Skeletal muscle satellite cell (primary cell): ENCODE data around the gene RAPGEF5.

Experiments
- H3K27me3 ChIP-seq: 2 replicates; pipeline ENCODE4 v1.7.0; 2013; ENCODE audit warnings: low read length; ENCODE audit not compliant: control insufficient read depth, insufficient read depth
- H3K36me3 ChIP-seq: 2 replicates; pipeline ENCODE4 v1.7.0; 2013; ENCODE audit warnings: mild to moderate bottlenecking, control low read depth, low read length; ENCODE audit not compliant: insufficient read depth
- H3K4me1 ChIP-seq: 2 replicates; pipeline ENCODE4 v1.7.0; 2013; ENCODE audit warnings: low read length; ENCODE audit not compliant: control insufficient read depth, insufficient read depth
- H3K4me2 ChIP-seq: 2 replicates; pipeline ENCODE4 v1.7.0; 2013; ENCODE audit warnings: mild to moderate bottlenecking, low read length
- H3K4me3 ChIP-seq: 2 replicates; pipeline ENCODE4 v1.7.0; 2013; ENCODE audit warnings: low read length
- H3K9ac ChIP-seq: 2 replicates; pipeline ENCODE4 v1.7.0; 2013; ENCODE audit warnings: mild to moderate bottlenecking, low read depth, low read length, moderate library complexity
- H3K9me3 ChIP-seq: replicated peaks from 2 replicates; pipeline ENCODE4 v1.7.0; 2013; ENCODE audit warnings: mild to moderate bottlenecking, control low read depth, low read length

Gene RAPGEF5

DNA sequence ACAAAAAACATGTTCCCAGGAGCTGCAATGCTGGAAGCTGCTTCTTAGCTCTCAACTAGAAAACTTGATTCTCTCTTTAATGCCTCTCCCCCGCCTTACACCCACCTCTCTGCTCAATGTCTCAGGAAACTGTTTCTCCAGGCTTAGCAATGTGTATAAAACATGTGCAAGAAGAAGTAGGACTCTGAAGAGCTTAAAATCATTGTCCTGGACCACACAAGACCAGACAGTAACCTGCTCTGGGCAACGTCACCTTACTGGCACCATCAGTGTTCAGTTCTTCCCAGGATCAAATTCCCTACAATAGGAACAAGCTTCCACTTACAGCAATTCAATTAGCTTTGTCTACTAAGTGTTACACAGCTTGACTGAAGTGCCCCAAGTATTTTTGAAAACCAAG is 104.9 kb downstream of the RAPGEF5 start:
- Histone ChIP-seq H3K9ac (no peak overlapping the region), H3K4me2 (no peak overlapping the region), H3K4me1 (no peaks in the 10 kb centered on the region), H3K9me3 (no peaks in the 10 kb centered on the region), H3K27me3 (no peaks in the 10 kb centered on the region), H3K4me3 (no peak overlapping the region), H3K36me3 (no peaks in the 10 kb centered on the region)

DNA sequence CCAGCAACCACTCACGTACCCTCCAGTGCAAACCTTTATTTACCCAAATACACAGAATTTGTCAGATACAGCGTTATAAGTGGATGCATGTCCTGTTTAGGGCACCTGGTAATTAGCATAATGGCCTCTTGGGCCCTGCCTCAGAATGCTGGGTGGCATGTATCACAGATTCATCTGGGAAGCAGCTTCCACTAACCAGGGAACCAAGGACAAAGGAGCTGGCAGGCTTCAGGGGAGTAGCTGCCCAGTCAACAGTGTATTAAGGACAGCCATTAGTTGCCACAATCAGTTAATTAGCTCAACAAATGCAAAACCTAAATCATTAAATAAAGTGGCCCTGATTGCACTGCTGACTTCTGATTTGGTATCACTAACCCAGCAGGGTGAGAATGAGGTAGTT is 105.7 kb downstream of the RAPGEF5 start:
- no peak overlapping the region for H3K4me3 ChIP-seq
- no peaks in the 10 kb centered on the region for H3K9me3 ChIP-seq
- H3K4me2 ChIP-seq, result no peak overlapping the region
- no peak overlapping the region for H3K9ac ChIP-seq
- H3K4me1 ChIP-seq, result no peaks in the 10 kb centered on the region
- no peaks in the 10 kb centered on the region for H3K27me3 ChIP-seq
- no peaks in the 10 kb centered on the region for H3K36me3 ChIP-seq

DNA sequence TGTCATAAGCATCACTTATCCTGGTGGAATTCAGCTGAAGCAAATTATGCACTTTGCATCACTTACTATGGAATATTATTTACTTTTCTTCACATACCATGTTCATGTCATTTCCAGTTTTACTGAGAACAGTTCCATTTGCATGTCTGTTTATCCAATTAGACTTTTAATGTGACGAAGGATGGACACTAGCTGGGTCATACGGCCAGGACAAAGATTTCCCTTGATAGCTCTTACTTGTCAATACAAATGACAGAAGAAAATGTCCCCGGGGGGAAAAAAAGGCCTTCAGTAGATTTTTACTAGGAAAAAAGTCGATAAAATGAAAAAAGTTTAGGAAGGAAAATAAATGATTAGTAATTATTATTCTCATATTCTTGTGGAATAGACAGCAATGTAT is 106.6 kb downstream of the RAPGEF5 start:
- Histone ChIP-seq H3K9me3 (no peaks in the 10 kb centered on the region), H3K27me3 (no peaks in the 10 kb centered on the region), H3K36me3 (no peaks in the 10 kb centered on the region), H3K4me3 (no peak overlapping the region), H3K4me1 (no peaks in the 10 kb centered on the region), H3K9ac (no peak overlapping the region), H3K4me2 (no peak overlapping the region)

DNA sequence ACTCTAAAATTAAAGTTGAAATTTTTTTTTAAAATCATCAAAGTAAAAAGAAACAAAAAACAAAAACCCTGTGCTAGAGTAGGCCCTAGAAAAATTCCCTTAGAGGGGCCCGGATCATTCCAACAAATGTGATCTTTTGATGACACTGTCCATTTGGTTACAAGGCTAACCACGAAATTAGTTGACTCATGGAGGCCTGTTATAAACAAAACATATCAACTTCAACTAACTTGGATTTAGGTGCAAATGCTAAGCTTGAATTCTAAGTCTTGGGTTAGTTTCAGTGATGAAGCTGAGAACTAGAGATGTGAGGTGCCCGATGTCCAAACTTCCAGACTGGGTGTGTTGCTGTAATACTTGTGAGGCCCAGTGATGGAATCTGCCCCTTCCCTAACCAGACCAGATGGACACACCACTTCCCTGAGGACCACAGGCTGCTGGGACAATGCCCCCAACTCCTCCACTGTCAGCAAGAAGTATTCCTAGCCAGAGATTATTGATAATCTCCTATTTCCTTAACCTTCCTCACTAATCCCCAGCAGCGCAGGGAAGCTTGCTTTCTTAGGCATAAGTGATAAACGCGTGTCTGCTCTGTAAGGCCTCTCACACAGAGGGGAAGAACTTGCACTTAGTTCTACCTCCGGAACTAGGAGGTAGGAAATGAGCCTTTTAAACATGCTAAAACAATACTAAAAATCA is 108.7 kb downstream of the RAPGEF5 start:
- H3K36me3 ChIP-seq, result no peaks in the 10 kb centered on the region
- H3K4me2 ChIP-seq, result no peak overlapping the region
- no peaks in the 10 kb centered on the region for H3K9me3 ChIP-seq
- H3K27me3 ChIP-seq, result no peaks in the 10 kb centered on the region
- H3K4me3 ChIP-seq, result no peak overlapping the region
- no peak overlapping the region for H3K9ac ChIP-seq
- H3K4me1 ChIP-seq, result no peaks in the 10 kb centered on the region

DNA sequence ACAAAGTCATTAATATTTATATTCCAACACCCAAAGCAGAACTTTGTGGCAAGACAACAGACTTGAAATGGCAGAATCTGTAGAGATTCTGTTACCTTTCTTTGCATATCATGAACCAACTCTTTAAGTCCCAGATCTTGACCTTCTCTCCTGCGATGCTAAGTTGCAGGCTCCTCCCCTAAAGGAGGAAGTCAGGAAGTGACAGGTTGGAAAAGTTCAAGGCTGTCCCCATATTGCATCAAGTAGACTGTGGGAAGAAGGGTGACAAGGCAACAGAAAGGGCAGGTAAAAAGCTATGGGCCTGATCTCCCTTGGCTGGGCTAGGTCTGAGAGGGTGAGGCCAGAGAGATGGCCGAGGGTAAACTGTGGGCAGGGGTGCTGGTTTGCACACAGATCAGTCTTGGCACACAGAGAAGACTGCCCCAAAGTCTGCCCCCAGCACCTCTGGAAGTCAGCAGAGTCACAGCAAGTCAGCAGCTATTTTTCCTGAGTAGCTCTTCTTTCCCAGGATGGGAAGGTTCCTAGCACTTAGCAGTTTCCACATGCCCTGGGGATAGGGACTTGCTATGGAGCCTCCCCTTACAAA is 115.1 kb downstream of the RAPGEF5 start:
- no peak overlapping the region for H3K4me3 ChIP-seq
- H3K9ac ChIP-seq, result no peak overlapping the region
- H3K36me3 ChIP-seq, result no peaks in the 10 kb centered on the region
- no peaks in the 10 kb centered on the region for H3K9me3 ChIP-seq
- H3K27me3 ChIP-seq, result no peaks in the 10 kb centered on the region
- no peaks in the 10 kb centered on the region for H3K4me1 ChIP-seq
- H3K4me2 ChIP-seq, result no peak overlapping the region

DNA sequence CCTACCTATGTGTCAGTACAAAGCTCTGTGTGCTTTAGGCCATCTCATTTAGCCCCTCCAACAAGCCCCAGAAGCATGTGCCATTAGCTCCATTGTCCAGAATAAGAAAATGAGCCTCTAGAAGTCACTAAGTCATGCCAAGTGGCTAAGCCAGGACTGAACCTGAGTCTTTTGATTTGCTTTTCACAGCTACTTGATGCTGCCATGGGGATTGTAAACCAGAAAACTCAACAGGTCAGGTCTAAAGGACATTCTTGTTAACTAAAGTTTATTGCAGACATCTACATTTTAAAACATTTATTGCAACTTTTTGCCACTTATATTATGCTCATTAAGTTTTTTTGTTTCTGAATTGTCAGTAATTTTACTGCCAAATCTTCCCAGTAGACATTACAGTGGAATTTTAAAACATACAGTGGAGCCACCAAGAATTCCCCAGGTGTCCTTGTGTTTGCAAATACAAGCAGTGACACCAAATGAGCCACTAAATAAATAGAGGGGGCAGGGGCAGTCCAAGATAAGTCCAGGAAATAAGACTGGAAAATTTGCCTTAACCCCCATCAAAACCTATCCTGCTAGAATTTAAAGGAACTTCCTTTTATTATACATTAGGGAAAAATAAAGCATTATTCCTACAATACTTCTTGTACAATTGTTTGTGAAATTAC is 115.9 kb downstream of the RAPGEF5 start:
- Histone ChIP-seq H3K27me3 (no peaks in the 10 kb centered on the region), H3K9me3 (no peaks in the 10 kb centered on the region), H3K4me3 (no peak overlapping the region), H3K4me1 (no peaks in the 10 kb centered on the region), H3K9ac (no peak overlapping the region), H3K4me2 (no peak overlapping the region), H3K36me3 (no peaks in the 10 kb centered on the region)

DNA sequence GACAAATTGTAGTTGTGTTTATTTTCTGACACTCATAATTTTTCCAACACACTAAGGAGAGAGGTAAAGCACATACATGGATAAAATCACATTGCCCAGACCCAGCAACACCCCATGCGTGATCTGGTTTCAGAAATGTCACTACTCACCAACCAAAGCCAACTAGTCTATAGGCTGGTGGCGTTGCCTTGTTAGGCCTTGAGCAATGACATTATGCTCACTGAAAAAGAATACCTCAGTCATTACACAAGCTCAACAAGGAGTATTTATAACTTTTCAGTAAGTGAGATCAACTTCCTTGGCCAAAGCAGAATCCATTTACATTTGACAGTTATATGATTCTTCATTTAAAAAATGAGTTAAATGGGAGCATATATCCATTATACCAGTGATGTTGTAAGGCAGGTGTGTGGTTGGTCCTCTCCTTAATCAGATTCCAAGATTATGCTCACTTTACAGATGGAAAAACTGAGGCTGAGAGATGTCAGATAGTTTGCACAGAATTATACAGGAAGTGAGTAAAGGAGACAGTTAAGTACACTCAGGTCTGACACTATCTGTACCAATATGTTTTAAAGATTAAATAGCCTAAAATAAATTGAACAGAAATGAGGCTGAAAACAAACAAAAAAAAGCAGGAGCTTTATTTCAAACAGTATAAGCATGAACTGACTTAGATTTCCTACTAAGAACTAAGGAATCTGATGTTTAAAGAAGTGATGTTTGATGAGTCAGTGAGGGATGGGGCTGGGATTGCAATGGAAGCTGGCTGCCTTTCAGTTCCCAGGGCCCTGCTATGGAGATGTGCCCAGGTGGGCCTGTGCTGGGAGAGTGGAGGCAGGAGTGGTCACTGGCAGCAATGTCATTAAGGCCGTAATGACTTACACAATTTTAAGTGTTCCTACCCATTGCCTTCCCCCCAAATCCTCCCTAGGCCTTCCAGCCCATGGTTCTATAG is 118.3 kb downstream of the RAPGEF5 start:
- Histone ChIP-seq H3K27me3 (no peaks in the 10 kb centered on the region), H3K4me2 (no peak overlapping the region), H3K9ac (no peak overlapping the region), H3K9me3 (no peaks in the 10 kb centered on the region), H3K4me3 (no peak overlapping the region), H3K36me3 (no peaks in the 10 kb centered on the region), H3K4me1 (no peaks in the 10 kb centered on the region)

DNA sequence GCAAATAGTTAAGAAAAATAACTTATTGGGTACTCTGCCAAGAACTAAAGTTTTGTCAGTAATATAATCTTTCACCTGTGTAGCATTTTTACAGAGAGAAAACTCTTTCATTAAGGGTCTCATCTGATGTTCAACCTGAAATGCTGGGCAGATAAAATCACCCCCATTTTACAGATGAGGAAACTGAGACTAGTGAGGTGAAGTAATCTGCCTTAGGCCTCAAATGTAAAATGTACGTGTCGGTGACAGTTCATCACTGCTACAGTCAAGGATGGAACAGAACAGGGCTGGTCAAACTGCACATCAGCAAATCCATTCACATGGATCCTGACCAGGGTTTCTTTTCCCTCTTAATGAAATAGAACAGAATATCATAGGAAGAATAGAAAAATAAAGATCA is 121.8 kb downstream of the RAPGEF5 start:
- H3K4me2 ChIP-seq, result no peak overlapping the region

DNA sequence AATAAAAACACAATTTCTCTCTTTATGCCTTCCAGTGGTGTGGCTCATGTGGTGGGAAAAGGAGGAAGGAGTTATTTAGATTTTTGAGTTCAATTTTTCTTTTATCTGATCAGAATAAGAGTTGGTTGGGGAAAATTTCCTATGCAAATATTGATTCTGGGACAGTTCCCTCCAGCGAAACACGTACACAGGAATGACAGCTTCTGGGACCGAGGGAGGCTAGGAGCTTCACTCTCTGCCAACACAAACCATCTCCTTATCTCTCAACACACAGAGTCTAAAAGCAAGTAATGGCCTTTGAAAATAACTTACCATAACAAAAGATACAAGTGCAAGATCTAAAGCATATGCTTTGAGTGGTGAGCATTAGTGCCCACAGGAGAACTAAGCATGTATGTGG is 122.7 kb downstream of the RAPGEF5 start:
- H3K4me2 ChIP-seq, result no peak overlapping the region
- H3K9me3 ChIP-seq, result no peaks in the 10 kb centered on the region
- H3K9ac ChIP-seq, result no peak overlapping the region
- H3K36me3 ChIP-seq, result no peaks in the 10 kb centered on the region
- no peaks in the 10 kb centered on the region for H3K27me3 ChIP-seq
- no peaks in the 10 kb centered on the region for H3K4me1 ChIP-seq
- H3K4me3 ChIP-seq, result no peak overlapping the region

More for the DNA sequence above, 121.8 kb downstream of the RAPGEF5 start:
- Histone ChIP-seq H3K9me3 (no peaks in the 10 kb centered on the region), H3K4me1 (no peaks in the 10 kb centered on the region), H3K4me3 (no peak overlapping the region), H3K9ac (no peak overlapping the region), H3K36me3 (no peaks in the 10 kb centered on the region), H3K27me3 (no peaks in the 10 kb centered on the region)

DNA sequence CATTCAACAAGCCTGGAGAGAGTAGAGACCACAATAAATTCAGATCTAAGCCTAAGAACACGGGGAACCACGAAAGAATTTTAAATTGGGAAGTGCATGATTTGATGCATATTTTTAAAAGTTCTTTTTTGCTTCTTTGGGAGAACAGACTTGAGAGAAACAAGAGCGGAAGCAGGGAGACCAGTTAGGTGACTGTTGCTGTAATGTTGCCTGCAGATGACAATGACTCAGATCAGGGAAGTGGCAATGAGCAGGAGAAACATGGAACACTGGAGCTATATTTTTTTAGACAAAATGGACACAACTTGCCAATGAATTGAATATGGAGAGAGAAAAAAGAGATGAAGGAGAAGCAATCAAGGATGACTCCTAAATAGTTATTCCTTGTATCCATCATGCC is 125.1 kb downstream of the RAPGEF5 start:
- Histone ChIP-seq H3K27me3 (no peaks in the 10 kb centered on the region), H3K4me2 (no peak overlapping the region), H3K9ac (no peak overlapping the region)

DNA sequence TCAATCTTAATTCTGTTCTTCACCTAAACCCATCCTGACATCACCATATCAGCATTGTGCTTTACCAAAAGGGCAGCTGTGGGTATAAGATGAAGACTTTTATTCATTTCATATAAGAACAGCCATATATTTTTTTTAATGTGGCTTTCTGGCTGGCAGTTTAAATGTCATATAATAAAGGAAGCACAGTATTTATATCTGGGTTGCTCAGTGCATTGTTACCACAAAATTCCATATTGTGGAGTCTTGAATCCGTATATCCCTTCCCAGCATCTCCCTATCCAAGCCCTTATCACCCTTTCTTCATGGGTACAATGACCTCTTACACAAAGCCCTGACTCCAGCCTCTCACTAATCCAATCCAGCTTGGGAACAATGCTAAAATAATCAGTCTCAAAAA is 125.8 kb downstream of the RAPGEF5 start:
- no peak overlapping the region for H3K9ac ChIP-seq
- H3K27me3 ChIP-seq, result no peaks in the 10 kb centered on the region
- no peak overlapping the region for H3K4me2 ChIP-seq
- H3K4me1 ChIP-seq, result no peaks in the 10 kb centered on the region
- H3K4me3 ChIP-seq, result no peak overlapping the region
- no peaks in the 10 kb centered on the region for H3K36me3 ChIP-seq
- no peaks in the 10 kb centered on the region for H3K9me3 ChIP-seq

More for the DNA sequence above, 125.1 kb downstream of the RAPGEF5 start:
- Histone ChIP-seq H3K36me3 (no peaks in the 10 kb centered on the region), H3K4me1 (no peaks in the 10 kb centered on the region), H3K4me3 (no peak overlapping the region), H3K9me3 (no peaks in the 10 kb centered on the region)
